Hepatocyte (in vitro differentiated cells): ENCODE measurements around the gene XRCC6.

Experiments
- EZH2 ChIP-seq: fragments of 200-600 bp; sonication (generic); IDR thresholded peaks from 2 replicates; pipeline ENCODE4 v1.6.1; 2016; ENCODE audit warnings: antibody characterized with exemption, mild to moderate bottlenecking, borderline replicate concordance
- TF ChIP-seq, protein P1 (sequence below): fragments of 200-600 bp; sonication (generic); IDR thresholded peaks from 2 replicates; pipeline ENCODE4 v1.5.1; 2016; ENCODE audit warnings: antibody characterized with exemption, mild to moderate bottlenecking; ENCODE audit not compliant: poor library complexity

DNA sequence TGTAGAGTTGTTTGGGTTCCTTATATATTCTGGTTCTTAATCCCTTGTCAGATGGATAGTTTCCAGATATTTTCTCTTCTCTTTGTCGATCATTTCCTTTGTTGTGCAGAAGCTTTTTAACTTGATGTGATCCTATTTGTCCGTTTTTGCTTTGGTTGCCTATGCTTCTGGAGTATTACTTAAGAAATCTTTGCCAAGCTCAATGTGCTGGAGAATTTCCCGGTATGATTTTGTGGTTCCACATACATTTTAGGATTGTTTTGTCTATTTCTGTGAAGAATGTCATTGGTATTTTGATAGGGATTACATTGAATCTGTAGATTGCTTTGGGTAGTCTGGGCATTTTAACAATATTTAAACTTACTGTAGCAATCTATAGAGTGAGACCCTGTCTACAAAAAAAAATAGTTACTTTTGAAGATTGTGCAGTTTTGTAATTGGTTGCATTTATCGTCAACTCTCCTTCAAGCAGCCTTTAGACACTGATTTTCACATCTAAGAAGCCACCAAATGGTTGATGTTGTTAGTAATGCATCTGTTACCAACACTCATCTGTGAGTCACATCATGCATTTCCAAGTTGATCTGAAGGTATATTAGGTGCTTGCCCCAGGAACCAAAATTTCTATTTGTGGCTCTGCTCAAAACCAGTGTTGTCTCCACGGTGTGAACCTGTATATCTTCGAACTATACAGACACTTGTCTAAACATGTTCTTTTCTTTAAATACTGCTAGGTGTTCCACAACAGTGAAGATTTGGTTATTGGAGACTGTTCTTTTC lies 21.4 kb downstream of the XRCC6 start:
- TF ChIP-seq, protein P1, sequence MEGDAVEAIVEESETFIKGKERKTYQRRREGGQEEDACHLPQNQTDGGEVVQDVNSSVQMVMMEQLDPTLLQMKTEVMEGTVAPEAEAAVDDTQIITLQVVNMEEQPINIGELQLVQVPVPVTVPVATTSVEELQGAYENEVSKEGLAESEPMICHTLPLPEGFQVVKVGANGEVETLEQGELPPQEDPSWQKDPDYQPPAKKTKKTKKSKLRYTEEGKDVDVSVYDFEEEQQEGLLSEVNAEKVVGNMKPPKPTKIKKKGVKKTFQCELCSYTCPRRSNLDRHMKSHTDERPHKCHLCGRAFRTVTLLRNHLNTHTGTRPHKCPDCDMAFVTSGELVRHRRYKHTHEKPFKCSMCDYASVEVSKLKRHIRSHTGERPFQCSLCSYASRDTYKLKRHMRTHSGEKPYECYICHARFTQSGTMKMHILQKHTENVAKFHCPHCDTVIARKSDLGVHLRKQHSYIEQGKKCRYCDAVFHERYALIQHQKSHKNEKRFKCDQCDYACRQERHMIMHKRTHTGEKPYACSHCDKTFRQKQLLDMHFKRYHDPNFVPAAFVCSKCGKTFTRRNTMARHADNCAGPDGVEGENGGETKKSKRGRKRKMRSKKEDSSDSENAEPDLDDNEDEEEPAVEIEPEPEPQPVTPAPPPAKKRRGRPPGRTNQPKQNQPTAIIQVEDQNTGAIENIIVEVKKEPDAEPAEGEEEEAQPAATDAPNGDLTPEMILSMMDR: no peak
- TF ChIP-seq EZH2: no peak
